ENCODE measurements around the gene KNOP1.

DNA sequence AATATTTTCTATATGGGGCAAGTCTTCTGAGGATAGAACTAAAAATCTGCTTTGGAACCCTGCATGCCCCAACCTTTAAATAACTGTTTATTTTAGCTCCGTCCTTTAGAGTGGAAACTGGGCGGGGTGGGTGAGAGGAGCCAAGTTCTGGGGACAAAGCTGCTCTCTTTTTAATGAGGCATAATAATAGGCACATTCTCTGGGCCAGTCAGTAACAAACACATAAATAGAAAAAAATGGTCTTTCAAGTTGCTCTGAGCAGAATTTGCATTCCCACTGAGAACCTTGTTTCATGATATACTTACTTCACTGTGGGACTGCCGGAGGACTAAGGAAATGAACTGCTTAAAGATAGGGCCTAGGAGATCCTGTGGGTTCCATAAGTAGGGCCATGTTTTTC is 51.5 kb downstream of the KNOP1 start:
- TF ChIP-seq, protein P1, sequence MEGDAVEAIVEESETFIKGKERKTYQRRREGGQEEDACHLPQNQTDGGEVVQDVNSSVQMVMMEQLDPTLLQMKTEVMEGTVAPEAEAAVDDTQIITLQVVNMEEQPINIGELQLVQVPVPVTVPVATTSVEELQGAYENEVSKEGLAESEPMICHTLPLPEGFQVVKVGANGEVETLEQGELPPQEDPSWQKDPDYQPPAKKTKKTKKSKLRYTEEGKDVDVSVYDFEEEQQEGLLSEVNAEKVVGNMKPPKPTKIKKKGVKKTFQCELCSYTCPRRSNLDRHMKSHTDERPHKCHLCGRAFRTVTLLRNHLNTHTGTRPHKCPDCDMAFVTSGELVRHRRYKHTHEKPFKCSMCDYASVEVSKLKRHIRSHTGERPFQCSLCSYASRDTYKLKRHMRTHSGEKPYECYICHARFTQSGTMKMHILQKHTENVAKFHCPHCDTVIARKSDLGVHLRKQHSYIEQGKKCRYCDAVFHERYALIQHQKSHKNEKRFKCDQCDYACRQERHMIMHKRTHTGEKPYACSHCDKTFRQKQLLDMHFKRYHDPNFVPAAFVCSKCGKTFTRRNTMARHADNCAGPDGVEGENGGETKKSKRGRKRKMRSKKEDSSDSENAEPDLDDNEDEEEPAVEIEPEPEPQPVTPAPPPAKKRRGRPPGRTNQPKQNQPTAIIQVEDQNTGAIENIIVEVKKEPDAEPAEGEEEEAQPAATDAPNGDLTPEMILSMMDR (conservative IDR thresholded peaks at IDR 0.05; ENCODE audit: low read depth, low read length): no peak
- TF ChIP-seq CEBPB (IDR thresholded peaks at IDR 0.05; ENCODE audit: low read depth, low read length): no peak
